ENCODE measurements around the gene ZNF135.

ZNF135 gene

GRCh38 chr19:58059003-58059670, at the start of gene ZNF135:
Gene ZNF135 (plus strand): TSS chr19:58059282. CDS start chr19:58060003, 721 bp downstream.
- FAIRE-seq, result no peak
- no peak for DNase-seq (ENCODE audit: insufficient read length, low spot score)
- TF ChIP-seq POLR2A (IDR thresholded peaks at IDR 0.05; ENCODE audit: low read depth, low read length), result no peak

- TF ChIP-seq POLR2A (IDR thresholded peaks at IDR 0.05; ENCODE audit: low read depth, low read length), result no peak
- DNase-seq (ENCODE audit: insufficient read length, low spot score) (no peak), FAIRE-seq (no peak)
These were observed 49.8 kb upstream of the ZNF135 start for GRCh38 chr19:58009301-58009665.

- no peak for TF ChIP-seq POLR2A (IDR thresholded peaks at IDR 0.05; ENCODE audit: low read depth, low read length)
- FAIRE-seq (no peak), DNase-seq (ENCODE audit: insufficient read length, low spot score) (no peak)
These were observed 49.3 kb upstream of the ZNF135 start for GRCh38 chr19:58009666-58010301.

GRCh38 chr19:58010507-58010906, 48.6 kb upstream of the ZNF135 start:
- no peak for DNase-seq (ENCODE audit: insufficient read length, low spot score)
- no peak for FAIRE-seq
- TF ChIP-seq POLR2A (IDR thresholded peaks at IDR 0.05; ENCODE audit: low read depth, low read length), result no peak

GRCh38 chr19:58014141-58014540, 44.9 kb upstream of the ZNF135 start:
- no peak for FAIRE-seq
- no peak for DNase-seq (ENCODE audit: insufficient read length, low spot score)
- no peak for TF ChIP-seq POLR2A (IDR thresholded peaks at IDR 0.05; ENCODE audit: low read depth, low read length)

- FAIRE-seq, result no peak
- no peak for TF ChIP-seq POLR2A (IDR thresholded peaks at IDR 0.05; ENCODE audit: low read depth, low read length)
These were observed 39.0 kb upstream of the ZNF135 start for GRCh38 chr19:58020129-58020528.

GRCh38 chr19:58021541-58022282, 37.4 kb upstream of the ZNF135 start:
- FAIRE-seq (no peak), DNase-seq (ENCODE audit: insufficient read length, low spot score) (no peak)
- TF ChIP-seq POLR2A (IDR thresholded peaks at IDR 0.05; ENCODE audit: low read depth, low read length), result no peak

More at GRCh38 chr19:58020129-58020528, 39.0 kb upstream of the ZNF135 start:
- DNase-seq (ENCODE audit: insufficient read length, low spot score), result no peak

- TF ChIP-seq POLR2A (IDR thresholded peaks at IDR 0.05; ENCODE audit: low read depth, low read length), result no peak
- FAIRE-seq, result no peak
- no peak for DNase-seq (ENCODE audit: insufficient read length, low spot score)
These were observed 36.8 kb upstream of the ZNF135 start for GRCh38 chr19:58022283-58022660.

GRCh38 chr19:58024661-58025060, 34.4 kb upstream of the ZNF135 start:
- FAIRE-seq, result no peak
- no peak for DNase-seq (ENCODE audit: insufficient read length, low spot score)
- no peak for TF ChIP-seq POLR2A (IDR thresholded peaks at IDR 0.05; ENCODE audit: low read depth, low read length)

GRCh38 chr19:58033741-58034476, 25.2 kb upstream of the ZNF135 start, which contains the start of gene ZSCAN1:
Gene ZSCAN1 (plus strand): TSS chr19:58034025. CDS start chr19:58037837, 3,812 bp downstream.
- TF ChIP-seq POLR2A (IDR thresholded peaks at IDR 0.05; ENCODE audit: low read depth, low read length), result no peak
- FAIRE-seq (no peak), DNase-seq (ENCODE audit: insufficient read length, low spot score) (no peak)

GRCh38 chr19:58034477-58034793, 24.6 kb upstream of the ZNF135 start:
- TF ChIP-seq POLR2A (IDR thresholded peaks at IDR 0.05; ENCODE audit: low read depth, low read length), result no peak
- no peak for FAIRE-seq
- DNase-seq (ENCODE audit: insufficient read length, low spot score), result no peak

GRCh38 chr19:58035863-58036262, 23.2 kb upstream of the ZNF135 start:
- FAIRE-seq (no peak), DNase-seq (ENCODE audit: insufficient read length, low spot score) (no peak)
- TF ChIP-seq POLR2A (IDR thresholded peaks at IDR 0.05; ENCODE audit: low read depth, low read length), result no peak

- DNase-seq (ENCODE audit: insufficient read length, low spot score) (no peak), FAIRE-seq (no peak)
- no peak for TF ChIP-seq POLR2A (IDR thresholded peaks at IDR 0.05; ENCODE audit: low read depth, low read length)
These were observed 21.0 kb upstream of the ZNF135 start for GRCh38 chr19:58037927-58038687.
